ENCODE measurements around the gene P4HA1.
"Not testable (repeated sequence)": the region's sequence is repeated elsewhere in the genome, so short reads cannot be mapped to it uniquely, and the experiment has no call there.

Gene P4HA1

GRCh38 chr10:73044378-73045285, 52.0 kb downstream of the P4HA1 start:
- no peak overlapping the region for H3K4me3 ChIP-seq (ENCODE audit: low read depth, low read length)
- no peak for TF ChIP-seq CTCF (IDR thresholded peaks at IDR 0.05; ENCODE audit: insufficient read depth, low read depth, low read length, missing control alignments)
- no peak for DNase-seq (ENCODE audit: low read depth)

GRCh38 chr10:73043766-73044377, 52.8 kb downstream of the P4HA1 start:
- no peak overlapping the region for H3K4me3 ChIP-seq (ENCODE audit: low read depth, low read length)
- TF ChIP-seq CTCF (IDR thresholded peaks at IDR 0.05; ENCODE audit: insufficient read depth, low read depth, low read length, missing control alignments), result no peak
- DNase-seq (ENCODE audit: low read depth), result no peak

- no peak for DNase-seq (ENCODE audit: low read depth)
- no peak overlapping the region for H3K4me3 ChIP-seq (ENCODE audit: low read depth, low read length)
- TF ChIP-seq CTCF (IDR thresholded peaks at IDR 0.05; ENCODE audit: insufficient read depth, low read depth, low read length, missing control alignments), result no peak
Observed at GRCh38 chr10:73043319-73043718, 53.3 kb downstream of the P4HA1 start.

- no peak for DNase-seq (ENCODE audit: low read depth)
- TF ChIP-seq CTCF (IDR thresholded peaks at IDR 0.05; ENCODE audit: insufficient read depth, low read depth, low read length, missing control alignments), result no peak
- H3K4me3 ChIP-seq (ENCODE audit: low read depth, low read length), result no peak overlapping the region
Observed at GRCh38 chr10:73042130-73042529, 54.5 kb downstream of the P4HA1 start.

GRCh38 chr10:73039635-73040034, 57.0 kb downstream of the P4HA1 start:
- H3K4me3 ChIP-seq (ENCODE audit: low read depth, low read length), result no peak overlapping the region
- no peak for DNase-seq (ENCODE audit: low read depth)
- no peak for TF ChIP-seq CTCF (IDR thresholded peaks at IDR 0.05; ENCODE audit: insufficient read depth, low read depth, low read length, missing control alignments)

GRCh38 chr10:73036285-73036684, 60.4 kb downstream of the P4HA1 start:
- DNase-seq (ENCODE audit: low read depth); H3K4me3 ChIP-seq (ENCODE audit: low read depth, low read length): not testable (repeated sequence)

- no peak for TF ChIP-seq CTCF (IDR thresholded peaks at IDR 0.05; ENCODE audit: insufficient read depth, low read depth, low read length, missing control alignments)
- no peak for DNase-seq (ENCODE audit: low read depth)
- no peak overlapping the region for H3K4me3 ChIP-seq (ENCODE audit: low read depth, low read length)
Observed at GRCh38 chr10:73032536-73032935, 64.1 kb downstream of the P4HA1 start.

GRCh38 chr10:73026623-73027022, 70.0 kb downstream of the P4HA1 start:
- not testable (repeated sequence) for DNase-seq (ENCODE audit: low read depth); H3K4me3 ChIP-seq (ENCODE audit: low read depth, low read length)

GRCh38 chr10:73023455-73024070, 73.1 kb downstream of the P4HA1 start:
- not testable (repeated sequence) for DNase-seq (ENCODE audit: low read depth)

GRCh38 chr10:73022961-73023360, 73.7 kb downstream of the P4HA1 start:
- not testable (repeated sequence) for DNase-seq (ENCODE audit: low read depth); H3K4me3 ChIP-seq (ENCODE audit: low read depth, low read length)

More at GRCh38 chr10:73023455-73024070, 73.1 kb downstream of the P4HA1 start:
- not testable (repeated sequence) for H3K4me3 ChIP-seq (ENCODE audit: low read depth, low read length)
